Measurements from ENCODE around the gene ACE. TPM values are rescaled to one million over a fixed set of nuclear protein-coding genes. Genes with fewer than 3 reads are reported as not detected.

The ACE gene
- total RNA-seq, 1 donor from 2014 or later = 14.0 TPM

GRCh38 chr17:63543822-63544420 lies 67.1 kb downstream of the ACE start:
- ATAC-seq = no peak
- intact Hi-C loops (cut with DNase I) = no loop called here
- DNase-seq (ENCODE audit: low spot score) = no peak

GRCh38 chr17:63544467-63545301 lies 67.8 kb downstream of the ACE start:
- DNase-seq (ENCODE audit: low spot score) (no peak), ATAC-seq (no peak)
- intact Hi-C loops (cut with DNase I) = no loop called here

GRCh38 chr17:63546308-63547082 lies 69.6 kb downstream of the ACE start:
- intact Hi-C loops (cut with DNase I) = no loop called here
- DNase-seq (ENCODE audit: low spot score) (no peak), ATAC-seq (no peak)

- ATAC-seq (no peak), DNase-seq (ENCODE audit: low spot score) (no peak)
- intact Hi-C loops (cut with DNase I) = no loop called here
Measured at GRCh38 chr17:63547083-63547523, 70.2 kb downstream of the ACE start.

Other genes with a start within 250 kb of the ACE start
- gene CYB561, start 30.8 kb upstream of the ACE start, total RNA-seq = 24.7 TPM
- not detected for gene KCNH6, start 46.3 kb downstream of the ACE start, total RNA-seq
- 60.6 TPM for gene DCAF7, start 73.4 kb downstream of the ACE start, total RNA-seq
- gene TACO1, start 123.8 kb downstream of the ACE start, total RNA-seq = 12.2 TPM
- gene MAP3K3, start 145.4 kb downstream of the ACE start, total RNA-seq = 63.4 TPM
- 20.7 TPM for gene LIMD2, start 223.1 kb downstream of the ACE start, total RNA-seq